Measurements from ENCODE around the gene CDK11B. TPM values are rescaled to one million over a fixed set of nuclear protein-coding genes. Genes with fewer than 3 reads are reported as not detected.

Gene CDK11B
- total and polyA plus RNA-seq, 2 donors (not counting 1 experiment from before 2014, with no cell fraction given): 14.1 to 36.3 TPM

DNA sequence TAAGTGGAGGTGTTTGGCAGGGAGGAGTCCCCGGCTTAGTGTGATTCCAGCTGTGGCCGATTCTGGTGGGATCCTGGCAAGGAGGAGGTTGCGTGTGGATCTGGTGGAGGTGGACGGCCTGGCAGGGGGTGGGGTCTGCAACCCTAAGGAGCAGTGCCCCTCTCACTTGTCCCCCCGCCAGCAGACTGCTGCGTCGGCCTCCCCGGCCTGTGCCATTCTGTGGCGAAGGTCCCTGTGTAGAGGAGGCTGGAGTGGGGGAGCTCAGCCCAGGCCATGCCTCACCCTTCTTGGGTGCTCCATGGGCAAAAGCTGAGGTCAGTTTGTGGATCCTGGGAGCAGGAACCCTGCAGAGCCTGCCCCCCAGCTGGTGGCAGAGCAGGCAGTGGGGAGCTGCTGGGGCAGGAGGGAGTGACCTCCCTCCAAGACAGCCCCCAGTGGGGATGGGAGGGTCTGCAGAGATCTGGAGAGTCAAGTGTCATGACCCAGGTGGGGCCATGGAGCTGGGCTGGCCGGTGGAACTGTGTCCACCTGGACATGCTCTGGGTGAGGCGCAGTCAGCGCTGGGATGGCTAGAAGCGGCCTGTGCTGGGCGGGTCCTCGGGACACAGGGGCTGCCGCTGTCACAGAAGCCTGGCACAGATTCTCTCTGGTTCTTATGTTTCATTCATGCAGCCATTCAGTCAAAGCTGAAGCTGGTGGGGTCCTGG, 38.2 kb downstream of the CDK11B start:
- Mint-ChIP-seq H3K9me3 (ENCODE audit: insufficient read depth) (no peaks in the 10 kb centered on the region), H3K4me3 (no peak overlapping the region), H3K4me1 (peaks cover 11% of the 10 kb centered on the region), H3K27ac (no peak overlapping the region), H3K27me3 (no peaks in the 10 kb centered on the region)
- Histone ChIP-seq H3K27me3 (replicated peaks in 1 of 4; ENCODE audit: control extremely low read depth in 1 of 4, control insufficient read depth in 3 of 4, insufficient read depth in 4 of 4, low read length in 3 of 4) (no peaks in the 10 kb centered on the region), H2AFZ (ENCODE audit: insufficient read depth, low read depth, low read length, poor library complexity, severe bottlenecking) (no peak overlapping the region), H3K4me3 (ENCODE audit: control extremely low read depth in 1 of 5, extremely low read depth in 1 of 5, insufficient read depth in 1 of 5, low read depth in 2 of 5, low read length in 4 of 5) (no peak overlapping the region), H3K27ac (ENCODE audit: low read length in 2 of 2) (no peak overlapping the region), H3K4me2 (replicated peaks; ENCODE audit: low read depth, low read length, poor library complexity, severe bottlenecking) (no peak overlapping the region), H4K20me1 (ENCODE audit: control insufficient read depth, insufficient read depth, low read length, poor library complexity, severe bottlenecking) (peaks cover 20% of the 10 kb centered on the region), H3K9ac (ENCODE audit: low read length) (no peak overlapping the region), H3K36me3 (replicated peaks in 1 of 2; ENCODE audit: control extremely low read depth in 1 of 2, control insufficient read depth in 1 of 2, extremely low read depth in 1 of 2, insufficient read depth in 2 of 2, low read length in 1 of 2) (peaks cover 0 to 5% of the 10 kb centered on the region in 2 experiments), H3K79me2 (ENCODE audit: control insufficient read depth, insufficient read depth, low read length) (peaks cover 18% of the 10 kb centered on the region), H3K4me1 (ENCODE audit: control insufficient read depth in 2 of 2, insufficient read depth in 2 of 2, low read length in 2 of 2) (peaks cover 8 to 9% of the 10 kb centered on the region in 2 donors), H3K9me3 (ENCODE audit: control extremely low read depth in 1 of 3, control insufficient read depth in 2 of 3, insufficient read depth in 1 of 3, low read length in 2 of 3) (no peaks in the 10 kb centered on the region)
- TF ChIP-seq CTCF (IDR thresholded peaks at IDR 0.05): no peak
- no peak for TF ChIP-seq EZH2 (IDR thresholded peaks at IDR 0.05; ENCODE audit: borderline replicate concordance, insufficient read depth, low read depth, low read length, poor library complexity, severe bottlenecking)
- WGBS (ENCODE audit: insufficient coverage): 99% methylated on average over 16 of the region's 16 CpGs
- ATAC-seq (ENCODE audit: low read depth) (no peak), DNase-seq (no peak)
- ChIA-PET CTCF (no interaction called here), POLR2A (interaction anchor here (0.6 kb wide), 1 partner anchor 24 kb away, joined by 4 read pairs; no protein-coding TSS in a partner anchor)
- intact Hi-C loops (cut with micrococcal nuclease): no loop called here

GRCh38 chr1:1619917-1620361, 38.9 kb downstream of the CDK11B start:
- no peak overlapping the region for H3K27ac Mint-ChIP-seq
- DNase-seq (no peak), ATAC-seq (ENCODE audit: low read depth) (no peak)
- ChIA-PET CTCF (no interaction called here), POLR2A (no interaction called here)
- no peak overlapping the region for H3K4me3 Mint-ChIP-seq
- no peaks in the 10 kb centered on the region for H3K27me3 ChIP-seq (replicated peaks in 1 of 4; ENCODE audit: control extremely low read depth in 1 of 4, control insufficient read depth in 3 of 4, insufficient read depth in 4 of 4, low read length in 3 of 4)
- H3K27ac ChIP-seq (ENCODE audit: low read length in 2 of 2): no peak overlapping the region
- H4K20me1 ChIP-seq (ENCODE audit: control insufficient read depth, insufficient read depth, low read length, poor library complexity, severe bottlenecking): peaks cover 20% of the 10 kb centered on the region
- 91% methylated on average over 14 of the region's 14 CpGs for WGBS (ENCODE audit: insufficient coverage)
- H3K9me3 Mint-ChIP-seq (ENCODE audit: insufficient read depth): no peaks in the 10 kb centered on the region
- H3K36me3 ChIP-seq (replicated peaks in 1 of 2; ENCODE audit: control extremely low read depth in 1 of 2, control insufficient read depth in 1 of 2, extremely low read depth in 1 of 2, insufficient read depth in 2 of 2, low read length in 1 of 2): peaks cover 0 to 5% of the 10 kb centered on the region in 2 experiments
- no peaks in the 10 kb centered on the region for H3K27me3 Mint-ChIP-seq
- H3K4me3 ChIP-seq (ENCODE audit: control extremely low read depth in 1 of 5, extremely low read depth in 1 of 5, insufficient read depth in 1 of 5, low read depth in 2 of 5, low read length in 4 of 5): no peak overlapping the region
- no peak overlapping the region for H2AFZ ChIP-seq (ENCODE audit: insufficient read depth, low read depth, low read length, poor library complexity, severe bottlenecking)
- TF ChIP-seq CTCF (IDR thresholded peaks at IDR 0.05): no peak
- TF ChIP-seq EZH2 (IDR thresholded peaks at IDR 0.05; ENCODE audit: borderline replicate concordance, insufficient read depth, low read depth, low read length, poor library complexity, severe bottlenecking): no peak
- H3K79me2 ChIP-seq (ENCODE audit: control insufficient read depth, insufficient read depth, low read length): peaks cover 18% of the 10 kb centered on the region
- no peaks in the 10 kb centered on the region for H3K9me3 ChIP-seq (ENCODE audit: control extremely low read depth in 1 of 3, control insufficient read depth in 2 of 3, insufficient read depth in 1 of 3, low read length in 2 of 3)
- H3K4me1 ChIP-seq (ENCODE audit: control insufficient read depth in 2 of 2, insufficient read depth in 2 of 2, low read length in 2 of 2): peaks cover 9% of the 10 kb centered on the region in 2 donors
- peaks cover 12% of the 10 kb centered on the region for H3K4me1 Mint-ChIP-seq
- H3K4me2 ChIP-seq (replicated peaks; ENCODE audit: low read depth, low read length, poor library complexity, severe bottlenecking): no peak overlapping the region
- intact Hi-C loops (cut with micrococcal nuclease): no loop called here
- no peak overlapping the region for H3K9ac ChIP-seq (ENCODE audit: low read length)

Data from B cell (primary cell).